HepG2 (cell line): ENCODE measurements around the gene NBPF3.

Source experiments
- FLYWCH1 ChIP-seq: sonication (generic); formaldehyde crosslinking; IDR thresholded peaks from 2 replicates; pipeline ENCODE4 v1.8.1; 2023; ENCODE audit warnings: mild to moderate bottlenecking, missing genetic modification reagents
- JUND ChIP-seq: sonication (generic); formaldehyde crosslinking; IDR thresholded peaks from 2 replicates; pipeline ENCODE4 v1.8.0; 2022; ENCODE audit warnings: mild to moderate bottlenecking, missing genetic modification reagents
- MEIS2 ChIP-seq: sonication (generic); formaldehyde crosslinking; IDR thresholded peaks from 2 replicates; pipeline ENCODE4 v1.9.0; 2021; ENCODE audit warnings: mild to moderate bottlenecking, missing genetic modification reagents
- POLR2A ChIP-seq, 2 experiments: IDR thresholded peaks; 2 replicates each; pipeline ENCODE4 v1.6.1; 2011; ENCODE audit warnings: low read depth in 2 of 2, low read length in 2 of 2, mild to moderate bottlenecking in 1 of 2, moderate library complexity in 1 of 2; ENCODE audit not compliant: insufficient read depth in 1 of 2
- SNRNP70 ChIP-seq: fragments of 200-400 bp; formaldehyde crosslinking; IDR thresholded peaks from 2 replicates; pipeline ENCODE4 v1.6.1; 2017; ENCODE audit warnings: mild to moderate bottlenecking, low read depth, low read length, moderate library complexity
- SP4 ChIP-seq: sonication (generic); formaldehyde crosslinking; IDR thresholded peaks from 2 replicates; pipeline ENCODE4 v1.8.1; 2023; ENCODE audit warnings: mild to moderate bottlenecking, missing genetic modification reagents
- ZNF274 ChIP-seq: sonication (generic); formaldehyde crosslinking; IDR thresholded peaks from 2 replicates; pipeline ENCODE4 v1.5.1; 2020; ENCODE audit warnings: mild to moderate bottlenecking, missing genetic modification reagents
- TF ChIP-seq, protein P1 (sequence below): sonication (generic); formaldehyde crosslinking; IDR thresholded peaks from 2 replicates; pipeline ENCODE4 v1.5.0; 2020; ENCODE audit warnings: mild to moderate bottlenecking, missing genetic modification reagents, moderate library complexity

DNA sequence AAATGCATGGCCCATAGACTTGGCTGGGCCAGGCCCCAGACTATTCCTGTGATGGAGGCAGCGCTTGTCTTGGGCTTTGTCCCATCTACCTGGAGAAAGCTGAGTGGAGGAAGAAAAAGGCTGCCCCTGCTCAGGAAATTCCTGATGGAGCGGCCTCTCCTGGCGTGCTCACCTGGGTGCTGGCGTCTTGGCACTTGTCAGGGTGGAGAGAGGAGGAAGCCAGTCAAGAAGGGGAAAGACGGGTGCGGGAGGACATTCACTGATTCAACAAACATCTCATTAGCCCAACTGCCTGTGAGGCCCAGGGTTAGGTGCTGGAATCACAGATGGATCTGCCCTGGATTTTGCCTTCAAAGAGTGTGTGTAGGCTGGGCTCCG is 85.4 kb downstream of the NBPF3 start:
- no peak for TF ChIP-seq MEIS2 (CRISPR knock-in tag)
- TF ChIP-seq SNRNP70: no peak
- TF ChIP-seq FLYWCH1 (CRISPR knock-in tag): no peak
- TF ChIP-seq, protein P1, sequence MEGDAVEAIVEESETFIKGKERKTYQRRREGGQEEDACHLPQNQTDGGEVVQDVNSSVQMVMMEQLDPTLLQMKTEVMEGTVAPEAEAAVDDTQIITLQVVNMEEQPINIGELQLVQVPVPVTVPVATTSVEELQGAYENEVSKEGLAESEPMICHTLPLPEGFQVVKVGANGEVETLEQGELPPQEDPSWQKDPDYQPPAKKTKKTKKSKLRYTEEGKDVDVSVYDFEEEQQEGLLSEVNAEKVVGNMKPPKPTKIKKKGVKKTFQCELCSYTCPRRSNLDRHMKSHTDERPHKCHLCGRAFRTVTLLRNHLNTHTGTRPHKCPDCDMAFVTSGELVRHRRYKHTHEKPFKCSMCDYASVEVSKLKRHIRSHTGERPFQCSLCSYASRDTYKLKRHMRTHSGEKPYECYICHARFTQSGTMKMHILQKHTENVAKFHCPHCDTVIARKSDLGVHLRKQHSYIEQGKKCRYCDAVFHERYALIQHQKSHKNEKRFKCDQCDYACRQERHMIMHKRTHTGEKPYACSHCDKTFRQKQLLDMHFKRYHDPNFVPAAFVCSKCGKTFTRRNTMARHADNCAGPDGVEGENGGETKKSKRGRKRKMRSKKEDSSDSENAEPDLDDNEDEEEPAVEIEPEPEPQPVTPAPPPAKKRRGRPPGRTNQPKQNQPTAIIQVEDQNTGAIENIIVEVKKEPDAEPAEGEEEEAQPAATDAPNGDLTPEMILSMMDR (CRISPR knock-in tag): no peak
- TF ChIP-seq SP4: no peak
- TF ChIP-seq ZNF274 (CRISPR knock-in tag): no peak
- no peak for TF ChIP-seq JUND (CRISPR knock-in tag)
- TF ChIP-seq POLR2A (IDR thresholded peaks at IDR 0.05; ENCODE audit: insufficient read depth in 1 of 2, low read depth in 2 of 2, low read length in 2 of 2): no peak
